ENCODE data around the gene IFIT2.

DNA sequence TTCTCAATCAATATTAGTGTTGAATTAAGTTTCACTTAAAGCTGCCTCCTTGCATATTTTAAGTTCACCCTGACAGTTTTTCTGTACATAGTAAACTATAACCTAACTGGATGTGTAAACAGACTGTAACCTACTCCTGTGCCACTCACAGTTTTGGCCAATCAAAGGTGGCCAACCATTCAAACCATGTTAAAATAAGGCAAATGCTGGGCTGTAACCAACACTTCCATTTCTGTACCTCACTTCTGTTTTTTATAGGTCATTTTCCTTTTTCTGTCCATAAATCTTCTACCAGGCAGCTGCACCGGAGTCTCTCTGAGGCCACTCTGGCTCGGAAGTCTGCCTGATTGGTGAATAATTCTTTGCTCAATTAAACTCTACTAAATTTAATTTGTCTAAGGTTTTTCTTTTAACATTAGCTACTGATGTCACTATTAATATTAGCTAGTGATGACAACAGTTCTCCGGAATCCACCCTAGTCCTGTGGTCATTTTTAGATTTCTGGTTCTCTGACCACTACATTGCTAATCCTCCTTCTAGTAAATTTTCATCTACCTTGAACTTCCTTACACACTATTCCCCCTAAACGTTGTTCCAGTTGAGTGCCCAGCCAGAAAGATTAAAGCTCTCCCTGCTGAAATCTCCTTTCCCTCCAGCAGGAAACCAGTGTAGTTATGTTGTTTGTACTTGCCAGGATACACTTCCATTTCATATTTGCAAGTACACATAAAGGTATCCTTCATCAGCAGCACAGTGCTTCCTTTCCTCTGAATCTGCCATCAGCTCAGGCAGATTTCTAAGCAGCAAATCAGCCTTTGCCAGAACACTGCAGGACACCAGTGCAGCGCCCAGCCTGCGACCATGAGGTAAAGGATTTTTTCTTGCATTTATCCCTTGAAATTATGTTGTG, 18.6 kb upstream of the IFIT2 start:
- TF ChIP-seq, protein P1, sequence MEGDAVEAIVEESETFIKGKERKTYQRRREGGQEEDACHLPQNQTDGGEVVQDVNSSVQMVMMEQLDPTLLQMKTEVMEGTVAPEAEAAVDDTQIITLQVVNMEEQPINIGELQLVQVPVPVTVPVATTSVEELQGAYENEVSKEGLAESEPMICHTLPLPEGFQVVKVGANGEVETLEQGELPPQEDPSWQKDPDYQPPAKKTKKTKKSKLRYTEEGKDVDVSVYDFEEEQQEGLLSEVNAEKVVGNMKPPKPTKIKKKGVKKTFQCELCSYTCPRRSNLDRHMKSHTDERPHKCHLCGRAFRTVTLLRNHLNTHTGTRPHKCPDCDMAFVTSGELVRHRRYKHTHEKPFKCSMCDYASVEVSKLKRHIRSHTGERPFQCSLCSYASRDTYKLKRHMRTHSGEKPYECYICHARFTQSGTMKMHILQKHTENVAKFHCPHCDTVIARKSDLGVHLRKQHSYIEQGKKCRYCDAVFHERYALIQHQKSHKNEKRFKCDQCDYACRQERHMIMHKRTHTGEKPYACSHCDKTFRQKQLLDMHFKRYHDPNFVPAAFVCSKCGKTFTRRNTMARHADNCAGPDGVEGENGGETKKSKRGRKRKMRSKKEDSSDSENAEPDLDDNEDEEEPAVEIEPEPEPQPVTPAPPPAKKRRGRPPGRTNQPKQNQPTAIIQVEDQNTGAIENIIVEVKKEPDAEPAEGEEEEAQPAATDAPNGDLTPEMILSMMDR (conservative IDR thresholded peaks at IDR 0.05; ENCODE audit: low read length), result no peak
- TF ChIP-seq EZH2phosphoT487 (IDR thresholded peaks at IDR 0.05; ENCODE audit: borderline replicate concordance, low read depth, low read length), result no peak

All from OCI-LY7 (cell line).